Measurements from ENCODE around the gene POM121.
"Not testable (repeated sequence)": the region's sequence is repeated elsewhere in the genome, so short reads cannot be mapped to it uniquely, and the experiment has no call there.

DNA sequence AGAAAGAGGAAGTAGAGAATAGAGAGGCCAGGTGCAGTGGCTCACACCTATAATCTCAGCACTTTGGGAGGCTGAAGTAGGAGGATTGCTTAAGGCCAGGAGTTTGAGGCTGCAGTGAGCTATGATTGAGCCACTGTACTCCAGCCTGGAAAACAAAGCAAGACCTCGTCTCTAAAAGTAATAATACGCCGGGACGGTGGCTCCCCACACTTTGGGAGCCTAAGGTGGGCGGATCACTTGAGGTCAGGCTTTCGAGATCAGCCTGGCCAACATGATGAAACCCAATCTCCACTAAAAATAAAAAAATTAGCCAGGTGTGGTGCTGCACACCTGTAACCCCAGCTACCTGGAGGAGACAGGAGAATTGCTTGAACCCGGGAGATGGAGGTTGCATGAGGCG, 70.6 kb downstream of the POM121 start:
- TF ChIP-seq, protein P1, sequence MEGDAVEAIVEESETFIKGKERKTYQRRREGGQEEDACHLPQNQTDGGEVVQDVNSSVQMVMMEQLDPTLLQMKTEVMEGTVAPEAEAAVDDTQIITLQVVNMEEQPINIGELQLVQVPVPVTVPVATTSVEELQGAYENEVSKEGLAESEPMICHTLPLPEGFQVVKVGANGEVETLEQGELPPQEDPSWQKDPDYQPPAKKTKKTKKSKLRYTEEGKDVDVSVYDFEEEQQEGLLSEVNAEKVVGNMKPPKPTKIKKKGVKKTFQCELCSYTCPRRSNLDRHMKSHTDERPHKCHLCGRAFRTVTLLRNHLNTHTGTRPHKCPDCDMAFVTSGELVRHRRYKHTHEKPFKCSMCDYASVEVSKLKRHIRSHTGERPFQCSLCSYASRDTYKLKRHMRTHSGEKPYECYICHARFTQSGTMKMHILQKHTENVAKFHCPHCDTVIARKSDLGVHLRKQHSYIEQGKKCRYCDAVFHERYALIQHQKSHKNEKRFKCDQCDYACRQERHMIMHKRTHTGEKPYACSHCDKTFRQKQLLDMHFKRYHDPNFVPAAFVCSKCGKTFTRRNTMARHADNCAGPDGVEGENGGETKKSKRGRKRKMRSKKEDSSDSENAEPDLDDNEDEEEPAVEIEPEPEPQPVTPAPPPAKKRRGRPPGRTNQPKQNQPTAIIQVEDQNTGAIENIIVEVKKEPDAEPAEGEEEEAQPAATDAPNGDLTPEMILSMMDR (IDR thresholded peaks at IDR 0.05; ENCODE audit: borderline replicate concordance, extremely low read depth, low read length, poor library complexity, severe bottlenecking): not testable (repeated sequence)
- TF ChIP-seq EZH2 (IDR thresholded peaks at IDR 0.05; ENCODE audit: borderline replicate concordance, low read depth, low read length, severe bottlenecking): not testable (repeated sequence)
